Anterior cingulate cortex (tissue), 58 donors: ENCODE data around the gene DOK7.

Source experiments
- DNase-seq, 58 donors: peaks; one replicate each; lab custom pipeline; 2025; lab: John Stamatoyannopoulos, UW

DOK7 gene

DNA sequence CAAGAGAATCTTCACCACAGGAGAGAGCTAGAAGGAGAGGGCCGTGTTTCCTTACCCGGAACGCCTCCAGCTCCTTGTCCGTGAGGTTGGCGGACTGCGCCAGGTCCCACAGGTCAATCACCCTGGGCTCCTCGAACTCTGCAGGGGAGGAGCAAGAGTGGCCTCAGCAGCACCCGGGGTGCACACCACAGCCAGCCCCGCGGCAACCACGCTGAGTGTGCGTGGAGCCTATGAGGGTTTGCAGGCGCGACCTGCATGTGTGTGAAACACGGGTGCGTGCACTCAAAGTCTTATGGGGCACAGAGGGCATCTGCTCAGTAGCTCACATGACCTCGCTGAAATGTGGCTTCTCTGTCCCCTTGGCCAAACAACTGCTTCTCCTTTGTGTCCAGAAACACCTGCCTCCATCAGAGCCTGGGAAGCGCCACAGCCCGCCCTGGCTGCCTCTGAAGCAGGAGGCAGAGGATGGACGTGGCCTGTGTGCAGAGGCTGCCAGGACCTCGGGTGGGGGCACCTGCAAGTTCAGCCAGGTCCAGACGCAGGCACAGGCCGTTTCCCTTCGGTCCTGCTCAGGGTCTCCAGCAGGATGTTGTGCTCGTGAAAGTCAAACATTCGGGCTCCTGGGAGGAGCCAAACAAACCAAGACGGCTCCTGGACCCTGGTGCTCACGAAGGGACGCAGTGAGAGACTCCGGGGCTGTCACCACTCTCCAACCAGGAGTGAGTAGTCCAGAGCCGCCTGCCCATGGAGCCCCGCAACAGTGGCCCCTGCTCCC is 53.1 kb downstream of the DOK7 start:
- no peak for DNase-seq

DNA sequence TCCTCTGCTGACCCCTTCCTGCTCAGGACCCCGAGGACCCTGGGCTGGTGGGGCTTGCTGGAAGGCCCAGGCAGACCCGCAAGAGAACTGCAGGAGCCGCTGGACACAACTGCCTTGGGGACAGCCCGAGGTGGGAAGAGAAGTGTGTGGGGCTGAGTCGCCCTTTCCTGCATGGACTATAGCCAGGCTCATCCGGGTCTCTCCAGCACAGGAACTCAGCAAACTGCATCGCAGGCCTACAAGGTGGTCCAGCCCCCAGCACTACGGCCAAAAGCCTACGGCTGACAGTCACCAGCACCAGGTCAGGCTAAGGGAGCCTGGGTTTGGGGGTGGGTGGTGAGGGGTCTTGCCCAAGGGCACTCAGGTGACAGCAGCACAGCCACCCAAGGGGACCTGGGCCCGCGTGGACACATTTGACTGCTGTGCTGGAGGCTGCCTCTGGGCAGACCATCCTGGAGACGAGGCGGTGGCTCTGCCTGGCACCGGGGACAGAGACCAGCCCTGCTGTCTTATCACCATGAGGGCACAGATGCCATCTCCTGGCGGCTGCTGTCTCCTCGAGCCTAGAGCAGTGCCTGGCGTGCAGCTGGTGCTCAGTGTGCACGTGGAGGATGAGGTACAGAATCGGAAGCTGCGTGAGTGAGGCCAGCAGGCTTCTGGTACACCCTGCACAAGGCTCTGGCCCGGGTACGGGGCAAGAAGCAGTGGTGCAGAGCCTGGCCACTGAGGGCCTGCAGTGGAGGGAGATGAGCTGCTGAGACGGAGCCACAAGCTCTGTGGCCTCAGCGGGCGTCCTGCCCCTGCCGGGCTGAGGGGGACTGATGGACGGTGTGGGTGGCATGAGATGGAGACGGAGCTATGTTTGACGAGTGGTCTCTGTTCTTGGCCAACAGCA is 54.0 kb downstream of the DOK7 start:
- no peak for DNase-seq

- DNase-seq, result no peak
Measured at GRCh38 chr4:3517731-3518510, 54.8 kb downstream of the DOK7 start.

GRCh38 chr4:3518511-3518880 is 55.4 kb downstream of the DOK7 start:
- no peak for DNase-seq

DNA sequence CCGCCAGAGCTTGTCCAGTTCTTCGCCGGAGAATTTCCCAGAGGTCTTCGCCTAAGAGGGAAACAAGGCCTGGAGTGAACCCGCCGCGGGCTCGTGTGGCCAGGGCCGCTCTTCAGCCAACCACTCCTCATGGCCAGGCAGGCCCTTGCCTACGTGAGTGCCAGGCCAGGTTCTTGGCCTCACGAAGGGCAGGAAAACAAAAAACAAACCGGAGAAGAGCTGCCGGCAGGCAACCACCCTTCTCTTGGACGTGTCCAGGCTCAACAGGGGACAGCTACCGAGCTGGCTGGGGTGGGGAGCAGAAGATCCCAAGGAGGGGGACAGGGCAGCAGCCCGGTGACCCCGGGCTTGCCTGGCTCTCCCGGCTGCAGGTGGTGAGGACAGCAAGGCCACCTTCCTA is 55.8 kb downstream of the DOK7 start:
- DNase-seq, result no peak

DNA sequence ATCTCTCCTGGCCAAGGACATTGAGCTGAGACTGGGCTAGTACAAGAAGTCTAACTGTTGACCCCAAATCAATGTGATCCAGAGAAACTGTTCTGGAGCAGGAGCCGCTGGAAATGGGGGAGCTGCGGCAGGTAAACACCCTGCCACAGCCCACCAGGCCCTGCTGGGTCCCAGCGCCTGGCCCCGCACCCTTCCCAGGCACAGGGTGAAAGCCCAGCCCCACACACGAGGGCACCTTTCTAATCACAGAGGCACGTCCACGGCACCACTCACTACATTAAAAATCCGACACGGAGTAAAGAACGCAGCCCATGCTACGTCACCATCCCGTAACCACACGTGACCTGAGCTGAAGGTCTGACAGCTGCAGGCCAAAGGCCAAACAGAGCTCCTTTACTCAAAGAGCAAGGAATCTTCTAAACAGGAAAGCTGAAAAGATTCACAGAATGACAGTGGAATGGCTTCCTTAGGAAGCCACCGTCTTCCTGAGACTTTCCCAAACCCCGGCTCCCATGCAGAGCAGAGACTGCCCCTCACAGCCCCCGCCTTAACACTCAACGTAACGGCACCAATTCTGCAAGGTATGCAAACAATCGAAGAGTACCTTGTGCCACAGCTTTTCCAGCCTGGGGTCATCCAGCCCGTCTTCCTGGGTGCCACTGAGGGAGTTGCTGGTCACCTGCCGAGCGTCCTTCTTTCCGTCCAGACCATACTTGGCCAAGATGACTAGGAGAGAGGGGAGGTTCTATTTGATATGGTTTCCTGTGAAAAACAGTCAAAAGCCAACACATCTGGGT is 56.6 kb downstream of the DOK7 start:
- DNase-seq, result no peak

DNA sequence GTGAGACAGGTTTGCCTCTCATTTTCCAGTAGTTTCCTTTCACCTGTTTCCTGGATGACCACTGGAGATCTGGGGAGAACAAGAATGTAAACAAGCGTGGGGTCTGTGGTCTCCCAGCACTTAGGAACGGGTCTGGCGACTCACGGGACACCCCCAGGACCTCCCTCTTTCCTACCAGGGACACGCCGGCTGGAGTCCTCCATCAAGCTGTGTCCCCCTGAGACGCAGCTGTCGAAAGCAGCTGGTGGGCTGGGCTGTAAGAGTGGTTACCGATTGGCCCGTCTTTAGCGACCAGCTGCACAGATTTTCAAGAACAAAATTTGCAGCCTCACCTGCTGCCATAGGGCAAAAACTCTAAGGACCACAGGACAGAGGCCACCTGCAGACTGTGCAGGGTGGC is 57.2 kb downstream of the DOK7 start:
- no peak for DNase-seq

DNA sequence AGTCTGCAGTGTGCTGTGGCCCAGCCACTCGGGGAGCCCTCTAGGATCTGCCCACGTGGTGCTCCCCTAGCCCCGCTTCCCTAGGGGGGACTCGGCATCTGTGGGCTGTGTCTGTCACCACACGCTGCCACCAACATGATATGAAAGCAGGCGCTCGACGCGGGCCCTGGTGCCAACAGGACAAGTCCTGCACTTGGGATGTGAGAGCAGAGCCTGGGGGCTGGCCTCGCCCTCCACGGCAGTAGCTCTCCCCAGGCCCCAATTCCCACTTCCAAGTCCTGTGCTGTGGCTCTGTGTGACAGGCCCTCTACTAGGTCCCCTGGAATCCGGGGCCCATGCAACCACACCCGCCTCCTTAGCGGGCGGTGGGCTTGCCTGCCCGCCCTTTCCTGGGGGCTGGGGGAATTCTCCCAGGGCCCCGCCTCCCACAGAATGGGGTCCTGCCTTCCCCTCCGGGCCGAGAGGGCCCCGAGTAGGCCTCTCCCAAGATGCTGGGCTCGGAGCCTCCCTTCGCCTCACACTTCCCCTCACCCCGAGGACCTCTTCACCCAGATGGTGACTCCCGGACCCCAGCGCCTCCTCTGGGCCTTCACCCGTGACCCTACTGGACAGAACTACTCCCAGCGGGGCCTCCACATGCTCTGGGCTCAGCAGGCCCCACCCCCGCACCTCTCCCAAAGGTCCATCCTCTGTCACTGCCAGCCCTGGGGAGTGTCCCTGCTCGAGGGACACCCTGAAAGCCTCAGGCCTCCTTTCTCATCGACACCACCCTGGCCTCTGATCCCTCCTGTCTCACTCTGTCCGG is 57.9 kb downstream of the DOK7 start:
- DNase-seq, result no peak

DNA sequence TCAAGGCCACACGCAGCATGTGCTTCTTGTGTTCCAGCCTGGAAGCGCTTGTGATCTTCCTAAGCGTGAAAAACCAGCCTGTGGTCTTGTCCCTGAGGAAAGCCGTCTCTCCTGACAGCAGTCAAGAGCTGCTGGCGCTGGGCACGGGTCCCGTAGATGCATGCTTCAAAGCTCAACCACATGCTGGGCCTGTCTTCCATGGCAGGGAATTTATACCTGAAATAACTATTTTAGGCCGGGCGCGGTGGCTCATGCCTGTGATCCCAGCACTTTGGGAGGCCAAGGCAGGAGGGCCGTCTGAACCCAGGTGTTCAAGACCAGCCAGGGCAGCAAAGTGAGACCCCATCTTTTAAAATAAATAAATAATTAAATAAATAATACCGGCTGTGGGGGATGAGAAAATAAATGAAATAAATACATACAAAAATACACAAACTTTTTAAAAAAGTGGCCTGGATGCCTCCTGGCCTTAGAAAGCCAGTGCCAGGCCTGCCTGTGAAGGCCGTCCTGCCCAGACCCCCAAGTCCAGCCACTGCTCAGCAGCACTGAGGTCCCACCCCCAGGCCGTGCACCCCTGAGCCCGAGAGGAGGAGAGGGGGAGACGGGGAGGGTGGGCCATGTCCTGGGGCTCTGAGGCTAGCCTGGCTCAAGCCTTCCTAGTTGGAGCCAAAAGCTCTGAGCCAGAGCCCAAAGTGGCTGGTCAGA is 58.7 kb downstream of the DOK7 start:
- DNase-seq, result no peak

GRCh38 chr4:3522326-3522640 is 59.2 kb downstream of the DOK7 start:
- no peak for DNase-seq

DNA sequence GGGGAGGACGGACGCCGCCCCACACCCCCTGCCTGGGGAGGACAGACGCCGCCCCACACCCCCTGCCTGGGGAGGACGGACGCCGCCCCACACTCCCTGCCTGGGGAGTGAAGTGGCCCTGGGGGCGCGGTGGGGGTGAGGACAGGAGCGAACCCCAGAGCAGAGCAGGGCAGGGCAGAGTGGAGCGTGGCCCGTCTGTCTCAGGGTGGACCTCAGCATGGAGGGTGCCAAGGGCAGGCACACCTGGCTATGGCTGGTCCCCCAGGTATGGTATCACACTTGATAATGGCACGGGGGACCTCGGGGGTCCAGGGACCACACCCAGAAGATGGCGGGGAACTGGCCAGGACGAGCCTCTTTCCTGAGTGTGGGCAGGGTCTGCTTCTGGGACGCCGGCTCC is 59.5 kb downstream of the DOK7 start:
- DNase-seq, result no peak

- no peak for DNase-seq
Measured at GRCh38 chr4:3523146-3523627, 60.1 kb downstream of the DOK7 start.

DNA sequence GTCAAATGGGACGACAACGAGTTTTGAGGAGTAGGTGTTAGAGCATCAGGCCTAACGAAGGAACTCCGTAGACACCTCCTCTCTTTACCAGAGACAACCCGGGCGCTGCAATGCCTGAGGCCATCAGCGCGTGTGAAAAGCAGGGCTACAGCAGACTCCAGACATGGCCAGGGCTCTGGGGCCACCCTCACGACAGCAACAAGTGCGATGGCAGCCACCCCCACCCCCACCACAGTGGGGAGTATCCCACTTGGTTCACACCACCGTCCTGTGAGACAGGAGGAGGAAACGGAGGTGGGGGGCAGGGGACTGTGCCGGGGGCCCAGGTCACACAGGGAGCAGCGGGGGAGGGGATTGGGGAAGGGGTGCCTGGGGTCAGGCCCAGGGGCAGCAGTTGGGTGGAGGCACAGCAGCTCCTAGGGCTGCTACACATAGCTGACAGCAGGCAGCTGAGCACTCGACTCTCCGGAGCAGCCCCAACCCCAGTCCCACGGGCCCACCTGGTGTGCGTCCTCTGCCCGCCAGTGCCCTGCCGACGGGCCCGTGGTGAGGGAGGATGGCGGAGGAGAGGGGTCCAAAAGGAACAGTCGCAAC is 60.6 kb downstream of the DOK7 start:
- no peak for DNase-seq

DNA sequence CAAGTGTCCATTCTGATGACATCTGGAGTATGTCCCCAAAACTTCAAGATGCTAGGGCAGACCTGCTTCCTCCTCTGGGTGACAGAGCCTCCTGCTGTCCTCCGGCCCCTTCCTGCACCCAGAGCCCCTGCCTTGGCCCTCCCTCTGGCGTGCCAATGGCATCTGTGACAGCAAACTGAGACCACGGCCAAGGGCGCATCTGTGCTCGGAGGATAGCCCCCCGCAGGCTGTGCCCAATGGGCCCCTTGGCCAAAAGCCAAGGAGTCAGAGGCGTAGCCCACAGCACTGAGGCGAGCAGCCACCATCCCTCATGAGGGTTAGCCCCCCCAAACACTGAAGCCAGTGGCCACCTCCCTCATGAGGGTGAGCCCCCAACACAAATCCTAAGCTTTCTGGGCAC is 61.2 kb downstream of the DOK7 start:
- DNase-seq, result no peak

- no peak for DNase-seq
Measured at GRCh38 chr4:3524920-3525319, 61.8 kb downstream of the DOK7 start.

GRCh38 chr4:3525532-3526430 is 62.7 kb downstream of the DOK7 start:
- no peak for DNase-seq

GRCh38 chr4:3526456-3526855 is 63.4 kb downstream of the DOK7 start:
- no peak for DNase-seq
